GM12878 (cell line): ENCODE results near the gene VPS45. TPM values are rescaled to one million over a fixed set of nuclear protein-coding genes. Genes with fewer than 3 reads are reported as not detected.

Experiments
- ASH2L ChIP-seq: fragments of 300-600, 200-600 bp; sonication (generic); IDR thresholded peaks from 2 replicates; pipeline ENCODE4 v1.6.1; 2017; ENCODE audit warnings: low read depth, mild to moderate bottlenecking, borderline replicate concordance
- CREB1 ChIP-seq: IDR thresholded peaks from 2 replicates; pipeline ENCODE4 v1.6.1; 2012; ENCODE audit warnings: low read depth, mild to moderate bottlenecking, inconsistent platforms
- ESRRA ChIP-seq: IDR thresholded peaks from 2 replicates; pipeline ENCODE4 v1.6.1; 2012; ENCODE audit warnings: mild to moderate bottlenecking, low read length, improper control_type of control experiment
- EZH2 ChIP-seq: IDR thresholded peaks from 2 replicates; pipeline ENCODE4 v1.6.1; 2012; ENCODE audit warnings: low read depth, mild to moderate bottlenecking, control low read depth, inconsistent platforms, low read length, borderline replicate concordance; ENCODE audit not compliant: control insufficient read depth
- IKZF2 ChIP-seq, 2 experiments: fragments of 450-650 bp; IDR thresholded peaks; 2 replicates each; pipeline ENCODE4 v1.6.1; 2017; ENCODE audit warnings: mild to moderate bottlenecking in 2 of 2, moderate library complexity in 2 of 2
- KDM1A ChIP-seq: fragments of 200-600 bp; sonication (generic); IDR thresholded peaks from 2 replicates; pipeline ENCODE4 v1.6.1; 2016; ENCODE audit warnings: borderline replicate concordance
- KLF5 ChIP-seq: fragments of 450-650 bp; IDR thresholded peaks from 2 replicates; pipeline ENCODE4 v1.6.1; 2014; ENCODE audit warnings: mild to moderate bottlenecking; ENCODE audit not compliant: partially characterized antibody
- MEF2B ChIP-seq: fragments of 450-650 bp; IDR thresholded peaks from 2 replicates; pipeline ENCODE4 v1.6.1; 2018; ENCODE audit warnings: mild to moderate bottlenecking, moderate library complexity; ENCODE audit not compliant: partially characterized antibody, poor library complexity, severe bottlenecking
- MTA2 ChIP-seq: fragments of 450-650 bp; IDR thresholded peaks from 2 replicates; pipeline ENCODE4 v1.6.1; 2016; ENCODE audit warnings: low read depth, mild to moderate bottlenecking, moderate library complexity
- PML ChIP-seq: IDR thresholded peaks from 2 replicates; pipeline ENCODE4 v1.6.1; 2012; ENCODE audit warnings: low read length, inconsistent platforms
- SMARCA5 ChIP-seq: fragments of 450-650 bp; IDR thresholded peaks from 2 replicates; pipeline ENCODE4 v1.6.1; 2017; ENCODE audit warnings: mild to moderate bottlenecking
- STAT3 ChIP-seq: IDR thresholded peaks from 2 replicates; pipeline ENCODE4 v1.6.1; 2011; ENCODE audit warnings: low read depth, low read length, improper control_type of control experiment
- SUZ12 ChIP-seq: fragments of 200-600 bp; sonication (generic); IDR thresholded peaks from one replicate; pipeline ENCODE4 v1.6.1; 2018; ENCODE audit warnings: antibody characterized with exemption, mild to moderate bottlenecking; ENCODE audit not compliant: unreplicated experiment
- YBX1 ChIP-seq: fragments of 450-650 bp; IDR thresholded peaks from 2 replicates; pipeline ENCODE4 v1.6.1; 2016; ENCODE audit warnings: antibody characterized with exemption
- ZNF207 ChIP-seq: fragments of 450-650 bp; IDR thresholded peaks from 2 replicates; pipeline ENCODE4 v1.6.1; 2014; ENCODE audit warnings: antibody characterized with exemption, mild to moderate bottlenecking, borderline replicate concordance
- ZSCAN29 ChIP-seq: fragments of 450-650 bp; IDR thresholded peaks from 2 replicates; pipeline ENCODE4 v1.6.1; 2017; ENCODE audit warnings: mild to moderate bottlenecking, moderate library complexity
- polyA plus RNA-seq, 11 experiments: library from polyadenylated mRNA; depleted of rRNA in 4 of 11; unstranded in 6 of 11; stranded (reverse) in 5 of 11; fragments of >200 nt; fragmentation: Nextera tagmentation in 4 of 11; fragmentation: Illumina TruSeq in 1 of 11; extraction: Ambion mirVana in 4 of 11; extraction: Trizol in 1 of 11; gene quantifications; 1 replicate in 1 of 11; 2 replicates in 10 of 11; pipeline versions ENCODE4 v1.2.1 to v1.2.3, GENCODE V29; 2011 to 2016; ENCODE audit warnings: inconsistent platforms in 2 of 11, missing spikeins in 2 of 11, low read depth in 1 of 11
- total RNA-seq, 4 experiments: library from RNA; depleted of rRNA in 3 of 4; stranded (reverse); fragments of >200 nt in 3 of 4; fragmentation: Illumina TruSeq in 1 of 4; extraction: Trizol in 1 of 4; gene quantifications; 2 replicates each; pipeline versions ENCODE4 v1.2.1 to v1.2.3, GENCODE V29; 2013 to 2021
- TF ChIP-seq, protein P1 (sequence below): fragments of 450-650 bp; IDR thresholded peaks from 2 replicates; pipeline ENCODE4 v1.6.1; 2017; ENCODE audit warnings: low read depth, mild to moderate bottlenecking, moderate library complexity
- TF ChIP-seq, protein P2 (sequence below): fragments of 450-650 bp; IDR thresholded peaks from 2 replicates; pipeline ENCODE4 v1.6.1; 2017; ENCODE audit warnings: antibody characterized with exemption, mild to moderate bottlenecking, moderate library complexity
- TF ChIP-seq, protein P3 (sequence below): fragments of 450-650 bp; IDR thresholded peaks from 2 replicates; pipeline ENCODE4 v1.6.1; 2016; ENCODE audit warnings: mild to moderate bottlenecking, moderate library complexity, borderline replicate concordance
- TF ChIP-seq, protein P4 (sequence below): IDR thresholded peaks from 2 replicates; pipeline ENCODE4 v1.6.1; 2012; ENCODE audit warnings: low read depth, low read length, improper control_type of control experiment

VPS45 gene
- total and polyA plus RNA-seq, 10 of the 15 experiments (the other 5 are each of a cell fraction or from before 2014, with no cell fraction given): 24.4 to 48.7 (median 34.5) TPM

DNA sequence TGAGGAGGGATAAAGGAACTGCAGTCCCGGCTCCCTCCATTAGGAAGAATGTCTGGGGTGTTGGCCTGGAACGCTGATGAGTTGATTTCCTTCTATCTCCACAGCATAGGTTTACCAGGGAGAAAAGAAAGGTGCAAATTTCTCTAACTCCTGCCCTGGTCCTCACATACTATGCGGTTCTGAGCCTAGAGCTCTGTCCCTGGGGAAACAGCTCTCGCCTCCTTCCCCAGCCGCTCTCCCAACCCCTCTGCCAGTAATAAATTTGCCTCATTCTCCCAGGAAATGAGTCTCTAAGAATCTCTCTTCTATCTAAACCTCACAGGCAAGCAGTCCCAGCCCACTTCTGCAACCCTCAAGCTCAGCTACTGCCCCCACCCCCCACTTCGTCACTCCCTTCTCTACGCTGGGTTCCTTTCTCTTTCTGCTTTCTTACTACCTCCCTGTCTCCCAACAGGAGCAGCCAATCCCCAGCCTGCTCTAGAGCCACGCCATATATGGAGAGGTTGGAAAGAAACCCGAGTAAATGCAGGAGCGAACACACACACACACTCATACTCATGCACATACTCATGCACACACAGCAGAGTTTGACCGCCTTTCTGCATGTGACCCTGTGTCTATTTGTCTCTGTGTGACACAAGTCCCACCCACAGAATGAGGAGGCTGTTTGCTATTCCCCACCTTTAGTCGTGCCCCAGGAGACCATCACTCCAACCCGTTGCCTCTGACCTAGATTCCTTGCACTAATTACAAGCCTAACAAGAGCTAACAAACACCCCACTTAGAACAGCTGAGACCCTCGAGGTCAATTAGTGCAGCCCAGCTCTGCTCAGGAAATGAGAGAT lies 95.5 kb downstream of the VPS45 start (continued):
- TF ChIP-seq, protein P1, sequence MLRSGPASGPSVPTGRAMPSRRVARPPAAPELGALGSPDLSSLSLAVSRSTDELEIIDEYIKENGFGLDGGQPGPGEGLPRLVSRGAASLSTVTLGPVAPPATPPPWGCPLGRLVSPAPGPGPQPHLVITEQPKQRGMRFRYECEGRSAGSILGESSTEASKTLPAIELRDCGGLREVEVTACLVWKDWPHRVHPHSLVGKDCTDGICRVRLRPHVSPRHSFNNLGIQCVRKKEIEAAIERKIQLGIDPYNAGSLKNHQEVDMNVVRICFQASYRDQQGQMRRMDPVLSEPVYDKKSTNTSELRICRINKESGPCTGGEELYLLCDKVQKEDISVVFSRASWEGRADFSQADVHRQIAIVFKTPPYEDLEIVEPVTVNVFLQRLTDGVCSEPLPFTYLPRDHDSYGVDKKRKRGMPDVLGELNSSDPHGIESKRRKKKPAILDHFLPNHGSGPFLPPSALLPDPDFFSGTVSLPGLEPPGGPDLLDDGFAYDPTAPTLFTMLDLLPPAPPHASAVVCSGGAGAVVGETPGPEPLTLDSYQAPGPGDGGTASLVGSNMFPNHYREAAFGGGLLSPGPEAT: 0 out of 2 replicates have a peak, but pooled peaks have one; percentile 60
- TF ChIP-seq MTA2 (peak; percentile 34; the same call in 1 of the 2 replicates), CREB1 (no peak), MEF2B (peak; percentile 65), YBX1 (no peak), EZH2 (no peak), PML (no peak), STAT3 (no peak), ZNF207 (no peak), ZSCAN29 (no peak), IKZF2 (IDR thresholded peaks at IDR 0.05) (peak; percentile 86), SUZ12 (no peak), KLF5 (no peak), ASH2L (no peak), KDM1A (no peak), SMARCA5 (0 out of 2 replicates have a peak, but pooled peaks have one; percentile 12), ESRRA (no peak)
- TF ChIP-seq, protein P2, sequence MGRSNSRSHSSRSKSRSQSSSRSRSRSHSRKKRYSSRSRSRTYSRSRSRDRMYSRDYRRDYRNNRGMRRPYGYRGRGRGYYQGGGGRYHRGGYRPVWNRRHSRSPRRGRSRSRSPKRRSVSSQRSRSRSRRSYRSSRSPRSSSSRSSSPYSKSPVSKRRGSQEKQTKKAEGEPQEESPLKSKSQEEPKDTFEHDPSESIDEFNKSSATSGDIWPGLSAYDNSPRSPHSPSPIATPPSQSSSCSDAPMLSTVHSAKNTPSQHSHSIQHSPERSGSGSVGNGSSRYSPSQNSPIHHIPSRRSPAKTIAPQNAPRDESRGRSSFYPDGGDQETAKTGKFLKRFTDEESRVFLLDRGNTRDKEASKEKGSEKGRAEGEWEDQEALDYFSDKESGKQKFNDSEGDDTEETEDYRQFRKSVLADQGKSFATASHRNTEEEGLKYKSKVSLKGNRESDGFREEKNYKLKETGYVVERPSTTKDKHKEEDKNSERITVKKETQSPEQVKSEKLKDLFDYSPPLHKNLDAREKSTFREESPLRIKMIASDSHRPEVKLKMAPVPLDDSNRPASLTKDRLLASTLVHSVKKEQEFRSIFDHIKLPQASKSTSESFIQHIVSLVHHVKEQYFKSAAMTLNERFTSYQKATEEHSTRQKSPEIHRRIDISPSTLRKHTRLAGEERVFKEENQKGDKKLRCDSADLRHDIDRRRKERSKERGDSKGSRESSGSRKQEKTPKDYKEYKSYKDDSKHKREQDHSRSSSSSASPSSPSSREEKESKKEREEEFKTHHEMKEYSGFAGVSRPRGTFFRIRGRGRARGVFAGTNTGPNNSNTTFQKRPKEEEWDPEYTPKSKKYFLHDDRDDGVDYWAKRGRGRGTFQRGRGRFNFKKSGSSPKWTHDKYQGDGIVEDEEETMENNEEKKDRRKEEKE: no peak
- TF ChIP-seq, protein P3, sequence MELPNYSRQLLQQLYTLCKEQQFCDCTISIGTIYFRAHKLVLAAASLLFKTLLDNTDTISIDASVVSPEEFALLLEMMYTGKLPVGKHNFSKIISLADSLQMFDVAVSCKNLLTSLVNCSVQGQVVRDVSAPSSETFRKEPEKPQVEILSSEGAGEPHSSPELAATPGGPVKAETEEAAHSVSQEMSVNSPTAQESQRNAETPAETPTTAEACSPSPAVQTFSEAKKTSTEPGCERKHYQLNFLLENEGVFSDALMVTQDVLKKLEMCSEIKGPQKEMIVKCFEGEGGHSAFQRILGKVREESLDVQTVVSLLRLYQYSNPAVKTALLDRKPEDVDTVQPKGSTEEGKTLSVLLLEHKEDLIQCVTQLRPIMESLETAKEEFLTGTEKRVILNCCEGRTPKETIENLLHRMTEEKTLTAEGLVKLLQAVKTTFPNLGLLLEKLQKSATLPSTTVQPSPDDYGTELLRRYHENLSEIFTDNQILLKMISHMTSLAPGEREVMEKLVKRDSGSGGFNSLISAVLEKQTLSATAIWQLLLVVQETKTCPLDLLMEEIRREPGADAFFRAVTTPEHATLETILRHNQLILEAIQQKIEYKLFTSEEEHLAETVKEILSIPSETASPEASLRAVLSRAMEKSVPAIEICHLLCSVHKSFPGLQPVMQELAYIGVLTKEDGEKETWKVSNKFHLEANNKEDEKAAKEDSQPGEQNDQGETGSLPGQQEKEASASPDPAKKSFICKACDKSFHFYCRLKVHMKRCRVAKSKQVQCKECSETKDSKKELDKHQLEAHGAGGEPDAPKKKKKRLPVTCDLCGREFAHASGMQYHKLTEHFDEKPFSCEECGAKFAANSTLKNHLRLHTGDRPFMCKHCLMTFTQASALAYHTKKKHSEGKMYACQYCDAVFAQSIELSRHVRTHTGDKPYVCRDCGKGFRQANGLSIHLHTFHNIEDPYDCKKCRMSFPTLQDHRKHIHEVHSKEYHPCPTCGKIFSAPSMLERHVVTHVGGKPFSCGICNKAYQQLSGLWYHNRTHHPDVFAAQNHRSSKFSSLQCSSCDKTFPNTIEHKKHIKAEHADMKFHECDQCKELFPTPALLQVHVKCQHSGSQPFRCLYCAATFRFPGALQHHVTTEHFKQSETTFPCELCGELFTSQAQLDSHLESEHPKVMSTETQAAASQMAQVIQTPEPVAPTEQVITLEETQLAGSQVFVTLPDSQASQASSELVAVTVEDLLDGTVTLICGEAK: no peak
- TF ChIP-seq, protein P4, sequence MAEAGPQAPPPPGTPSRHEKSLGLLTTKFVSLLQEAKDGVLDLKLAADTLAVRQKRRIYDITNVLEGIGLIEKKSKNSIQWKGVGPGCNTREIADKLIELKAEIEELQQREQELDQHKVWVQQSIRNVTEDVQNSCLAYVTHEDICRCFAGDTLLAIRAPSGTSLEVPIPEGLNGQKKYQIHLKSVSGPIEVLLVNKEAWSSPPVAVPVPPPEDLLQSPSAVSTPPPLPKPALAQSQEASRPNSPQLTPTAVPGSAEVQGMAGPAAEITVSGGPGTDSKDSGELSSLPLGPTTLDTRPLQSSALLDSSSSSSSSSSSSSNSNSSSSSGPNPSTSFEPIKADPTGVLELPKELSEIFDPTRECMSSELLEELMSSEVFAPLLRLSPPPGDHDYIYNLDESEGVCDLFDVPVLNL: no peak
